GM21447 (cell line): Measurements from ENCODE around the gene WDPCP.

Source experiments
- ATAC-seq: cut with Tn5 transposase; IDR thresholded peaks from one replicate; pipeline ENCODE4 v1.9.1; 2021; ENCODE audit not compliant: unreplicated experiment

Gene WDPCP

GRCh38 chr2:63545023-63545422 is 43.3 kb downstream of the WDPCP start:
- no peak for ATAC-seq

DNA sequence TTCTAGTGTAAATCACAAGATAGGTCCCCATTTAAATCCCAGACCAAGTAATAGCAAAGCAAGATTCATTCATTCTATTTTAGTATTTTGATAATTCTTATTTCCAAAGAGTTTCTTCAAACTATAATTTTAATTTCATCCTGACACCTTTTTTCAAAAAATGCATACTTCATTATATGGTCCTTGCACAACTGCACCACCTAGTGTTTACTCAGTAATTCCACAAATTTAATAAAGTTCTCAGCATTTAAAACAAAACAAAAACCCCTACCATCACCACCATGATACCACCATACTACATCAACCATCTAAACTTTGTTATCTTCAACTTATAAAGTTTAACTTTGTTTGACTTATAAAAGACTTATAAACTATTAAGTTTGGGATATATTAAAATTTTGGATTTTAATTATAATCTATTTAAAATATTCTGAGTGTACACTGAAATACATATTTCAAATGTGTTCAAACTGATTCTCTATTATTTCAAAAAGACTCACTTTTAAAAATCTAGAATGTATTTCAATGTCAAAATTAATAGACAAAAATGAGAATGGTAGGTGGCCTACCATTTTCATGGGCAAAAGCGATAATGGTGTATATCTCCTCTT is 44.2 kb downstream of the WDPCP start:
- no peak for ATAC-seq

- ATAC-seq, result no peak
Observed at GRCh38 chr2:63539416-63540162, 48.7 kb downstream of the WDPCP start.

- ATAC-seq, result no peak
Observed at GRCh38 chr2:63538390-63538789, 49.9 kb downstream of the WDPCP start.

- ATAC-seq, result no peak
Observed at GRCh38 chr2:63537306-63537705, 51.0 kb downstream of the WDPCP start.

- ATAC-seq, result no peak
Observed at GRCh38 chr2:63530704-63531279, 57.5 kb downstream of the WDPCP start.

- ATAC-seq, result no peak
Observed at GRCh38 chr2:63525905-63526304, 62.4 kb downstream of the WDPCP start.

DNA sequence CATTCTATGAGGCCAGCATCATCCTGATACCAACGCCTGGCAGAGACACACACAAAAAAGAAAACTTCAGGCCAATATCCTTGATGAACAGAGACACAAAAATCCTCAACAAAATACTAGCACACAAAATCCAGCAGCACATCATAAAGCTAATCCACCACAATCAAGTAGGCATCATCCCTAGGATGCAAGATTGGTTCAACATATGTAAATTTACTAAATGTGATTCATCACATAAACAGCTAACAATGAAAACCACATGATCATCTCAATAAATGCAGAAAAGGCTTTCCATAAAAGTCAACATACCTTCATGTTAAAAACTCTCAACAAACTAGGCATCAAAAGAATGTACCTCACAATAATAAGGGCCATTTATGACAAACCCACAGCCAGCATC is 65.3 kb downstream of the WDPCP start:
- ATAC-seq, result no peak

GRCh38 chr2:63520793-63521192 is 67.5 kb downstream of the WDPCP start:
- no peak for ATAC-seq

DNA sequence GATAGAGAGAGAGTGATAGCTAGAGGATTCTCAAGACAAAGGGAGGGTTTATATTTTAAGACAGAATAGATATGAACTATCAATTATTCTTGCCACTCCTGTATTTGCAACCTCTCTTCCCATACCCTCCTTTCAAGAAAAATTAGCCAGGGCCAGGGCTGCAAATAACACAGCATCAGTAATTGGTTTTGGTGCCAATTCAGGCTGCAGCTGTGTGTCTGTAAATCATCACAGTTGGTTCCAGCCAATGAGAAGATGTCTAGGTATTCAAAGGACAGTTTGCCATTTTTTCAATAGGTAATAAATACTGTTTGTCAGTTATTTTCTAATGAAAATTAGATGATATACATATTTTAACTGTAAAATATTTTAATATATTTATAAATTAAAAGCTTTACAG is 73.5 kb downstream of the WDPCP start:
- ATAC-seq, result no peak

DNA sequence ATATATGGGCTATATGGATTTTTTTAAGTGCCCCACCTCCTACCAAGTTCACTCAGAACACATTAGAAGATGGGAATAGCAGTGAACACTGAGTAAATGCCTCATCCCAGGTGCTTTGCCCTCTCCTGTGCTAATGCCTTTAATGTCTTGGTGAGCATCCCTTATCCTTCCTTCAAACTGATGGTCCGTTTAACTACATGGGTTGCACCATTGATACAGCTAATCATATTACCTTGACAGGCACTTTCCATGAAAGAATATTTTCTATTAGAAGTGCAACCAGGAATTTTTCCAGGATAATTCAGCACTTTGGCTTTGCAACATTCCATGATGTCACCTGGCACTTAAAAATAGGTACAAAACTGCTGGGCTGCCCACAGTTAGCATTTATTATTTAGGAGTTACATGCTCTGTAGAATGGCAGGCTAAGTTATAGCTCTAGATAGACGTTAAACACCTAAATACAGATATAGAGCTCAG is 74.0 kb downstream of the WDPCP start:
- no peak for ATAC-seq

DNA sequence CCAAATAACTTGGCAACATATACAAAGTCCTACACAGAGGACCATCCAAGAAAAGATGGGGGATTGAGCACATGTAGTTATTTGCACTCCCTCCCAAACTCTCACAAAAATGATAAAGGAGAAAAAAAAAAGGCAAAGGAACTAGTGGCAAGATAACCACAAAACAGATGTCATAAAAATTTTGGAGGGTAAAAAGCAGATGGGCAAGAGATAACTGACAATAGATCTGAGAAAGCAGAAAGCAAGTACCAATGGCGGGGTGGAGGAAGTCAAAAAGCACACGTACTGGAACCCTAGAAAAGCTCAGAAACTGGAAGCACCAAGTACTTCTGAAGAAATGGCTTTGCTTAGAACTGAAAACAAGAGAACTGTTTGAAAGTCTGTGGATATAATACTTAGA is 82.0 kb downstream of the WDPCP start:
- ATAC-seq, result no peak

DNA sequence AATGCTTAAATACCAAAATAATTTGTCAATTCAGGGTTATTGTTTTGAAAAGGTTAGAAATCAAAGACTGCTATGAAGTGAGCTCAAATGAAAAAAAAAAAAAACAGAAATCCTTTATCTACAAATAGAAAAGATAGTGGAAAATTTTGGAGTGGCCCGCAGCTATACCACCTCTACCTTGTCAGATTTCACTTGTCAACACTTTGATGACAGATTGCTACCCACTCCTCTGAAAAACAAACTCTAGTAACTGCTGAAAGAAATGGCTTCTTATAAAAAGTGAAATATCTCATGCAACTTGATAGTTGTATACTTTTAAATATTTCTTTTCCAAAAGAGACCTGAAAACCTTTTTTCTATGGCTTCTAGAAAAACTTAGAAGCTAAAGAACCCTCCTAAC is 84.5 kb downstream of the WDPCP start:
- no peak for ATAC-seq

GRCh38 chr2:63500398-63500797 is 87.9 kb downstream of the WDPCP start:
- no peak for ATAC-seq

DNA sequence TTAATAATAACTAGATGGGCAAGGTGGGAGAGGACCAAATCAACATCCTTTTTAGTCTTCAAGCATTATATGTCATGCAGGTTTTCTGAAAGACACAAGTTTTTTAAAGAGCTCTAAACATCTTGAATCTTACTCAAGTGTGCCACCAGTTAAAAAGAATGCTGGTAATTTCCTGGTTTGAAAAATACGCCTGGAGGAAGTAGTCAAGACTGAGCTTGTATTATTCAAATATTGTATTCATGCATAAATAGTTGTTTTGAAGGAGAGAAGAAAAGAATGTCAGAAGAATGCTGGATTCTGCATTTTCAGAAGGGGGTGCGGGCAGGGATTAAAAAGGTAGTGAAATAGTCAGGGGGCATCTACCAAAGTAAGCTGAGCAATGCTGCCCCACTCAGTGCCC is 90.7 kb downstream of the WDPCP start:
- no peak for ATAC-seq

DNA sequence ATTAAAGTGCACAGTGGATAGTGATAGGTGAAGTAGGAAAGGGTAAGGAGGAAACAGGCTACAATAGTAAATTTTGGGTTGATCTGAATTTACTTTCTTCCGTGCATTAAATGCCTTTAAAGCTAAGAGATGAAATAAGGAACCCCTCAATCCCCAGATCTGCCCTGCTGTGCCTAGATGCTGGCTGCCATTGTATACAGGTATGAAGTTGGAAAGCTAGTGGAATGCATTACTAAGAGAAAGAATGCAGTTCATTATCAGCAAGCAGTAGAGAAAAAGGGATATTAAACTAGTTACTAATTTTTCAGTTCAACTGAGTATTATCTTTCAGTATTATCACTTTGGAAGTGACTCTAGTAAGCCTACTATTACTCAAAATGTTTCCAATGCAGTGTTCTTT is 93.3 kb downstream of the WDPCP start:
- no peak for ATAC-seq

DNA sequence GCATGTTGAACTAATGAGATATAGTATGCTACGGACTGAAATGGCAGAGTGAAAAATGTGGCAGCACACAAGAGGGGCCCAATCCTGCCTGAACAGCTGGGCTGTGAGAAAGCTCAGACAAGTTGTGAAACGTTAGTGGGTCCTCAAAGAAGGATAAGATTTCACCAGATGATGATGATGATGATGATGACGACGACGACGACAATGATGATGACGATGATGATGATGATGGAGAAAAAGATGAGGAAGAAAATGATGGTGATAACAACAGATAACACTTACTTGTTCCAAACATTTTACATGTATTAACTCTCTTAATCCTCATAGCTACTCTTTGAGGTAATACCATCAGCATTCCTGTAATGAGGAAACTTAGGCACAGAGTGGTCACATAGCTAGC is 94.2 kb downstream of the WDPCP start:
- ATAC-seq, result no peak

GRCh38 chr2:63488118-63488713 is 100.1 kb downstream of the WDPCP start:
- ATAC-seq, result no peak

- ATAC-seq, result no peak
Observed at GRCh38 chr2:63486861-63487290, 101.4 kb downstream of the WDPCP start.

GRCh38 chr2:63484901-63485300 is 103.4 kb downstream of the WDPCP start:
- ATAC-seq, result no peak

DNA sequence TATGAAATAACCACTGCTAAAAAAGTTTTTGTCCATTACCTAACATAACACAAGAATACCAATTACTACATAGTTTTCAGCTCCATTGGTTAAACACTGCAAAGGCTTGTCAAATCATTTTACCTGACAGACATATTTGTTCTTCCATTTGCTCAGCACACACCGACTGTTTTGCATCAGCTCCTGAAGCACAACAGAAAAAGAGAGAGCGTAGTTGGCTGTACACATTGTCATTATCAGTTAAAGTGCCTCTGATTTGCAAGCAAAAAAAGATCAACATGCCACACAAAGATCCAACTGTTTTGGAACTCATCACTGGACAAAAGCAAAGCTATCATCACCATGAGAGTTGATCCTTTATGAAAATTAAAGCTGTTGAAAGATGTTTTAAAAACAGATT is 103.8 kb downstream of the WDPCP start:
- no peak for ATAC-seq

- ATAC-seq, result no peak
Observed at GRCh38 chr2:63477686-63478085, 110.6 kb downstream of the WDPCP start.
